HG02884 (cell line): ENCODE measurements around the gene SHANK3.
"Not testable (repeated sequence)": the region's sequence is repeated elsewhere in the genome, so short reads cannot be mapped to it uniquely, and the experiment has no call there.

Source experiments
- ATAC-seq: cut with Tn5 transposase; IDR thresholded peaks from one replicate; pipeline ENCODE4 v1.9.1; 2021; ENCODE audit warnings: mild to moderate bottlenecking, moderate library complexity; ENCODE audit not compliant: unreplicated experiment

SHANK3 gene

DNA sequence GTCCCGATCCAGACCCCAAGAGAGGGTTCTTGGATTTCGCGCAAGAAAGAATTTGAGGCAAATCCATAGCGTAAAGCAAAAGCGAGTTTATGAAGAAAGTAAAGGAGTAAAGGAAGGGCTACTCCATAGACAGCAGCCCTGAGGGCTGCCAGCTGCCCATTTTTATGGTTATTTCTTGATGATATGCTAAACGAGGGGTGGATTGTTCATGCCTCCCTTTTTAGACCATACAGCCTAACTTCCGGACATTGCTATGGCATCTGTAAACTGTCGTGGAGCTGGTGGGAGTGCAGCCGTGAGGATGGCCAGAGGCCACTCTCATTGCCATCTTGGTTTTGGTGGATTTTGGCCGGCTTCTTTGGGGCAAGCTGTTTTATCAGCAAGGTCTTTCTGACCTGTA lies 19.4 kb upstream of the SHANK3 start:
- ATAC-seq: no peak

DNA sequence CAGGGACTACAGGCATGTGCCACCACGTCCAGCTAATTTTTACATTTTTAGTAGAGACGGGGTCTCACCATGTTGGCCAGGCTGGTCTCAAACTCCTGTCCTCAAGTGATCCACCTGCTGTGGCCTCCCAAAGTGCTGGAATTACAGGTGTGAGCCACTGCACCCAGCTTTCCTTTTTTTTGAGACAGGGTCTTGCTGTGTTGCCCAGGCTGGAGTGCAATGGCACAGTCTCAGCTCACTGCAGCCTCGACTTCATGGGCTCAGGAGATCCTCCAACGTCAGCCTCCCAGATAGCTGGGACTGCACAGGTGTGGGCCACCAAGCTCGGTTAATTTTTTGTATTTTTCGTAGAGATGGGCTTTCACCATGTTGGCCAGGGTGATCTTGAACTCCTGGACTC lies 18.0 kb upstream of the SHANK3 start:
- not testable (repeated sequence) for ATAC-seq

DNA sequence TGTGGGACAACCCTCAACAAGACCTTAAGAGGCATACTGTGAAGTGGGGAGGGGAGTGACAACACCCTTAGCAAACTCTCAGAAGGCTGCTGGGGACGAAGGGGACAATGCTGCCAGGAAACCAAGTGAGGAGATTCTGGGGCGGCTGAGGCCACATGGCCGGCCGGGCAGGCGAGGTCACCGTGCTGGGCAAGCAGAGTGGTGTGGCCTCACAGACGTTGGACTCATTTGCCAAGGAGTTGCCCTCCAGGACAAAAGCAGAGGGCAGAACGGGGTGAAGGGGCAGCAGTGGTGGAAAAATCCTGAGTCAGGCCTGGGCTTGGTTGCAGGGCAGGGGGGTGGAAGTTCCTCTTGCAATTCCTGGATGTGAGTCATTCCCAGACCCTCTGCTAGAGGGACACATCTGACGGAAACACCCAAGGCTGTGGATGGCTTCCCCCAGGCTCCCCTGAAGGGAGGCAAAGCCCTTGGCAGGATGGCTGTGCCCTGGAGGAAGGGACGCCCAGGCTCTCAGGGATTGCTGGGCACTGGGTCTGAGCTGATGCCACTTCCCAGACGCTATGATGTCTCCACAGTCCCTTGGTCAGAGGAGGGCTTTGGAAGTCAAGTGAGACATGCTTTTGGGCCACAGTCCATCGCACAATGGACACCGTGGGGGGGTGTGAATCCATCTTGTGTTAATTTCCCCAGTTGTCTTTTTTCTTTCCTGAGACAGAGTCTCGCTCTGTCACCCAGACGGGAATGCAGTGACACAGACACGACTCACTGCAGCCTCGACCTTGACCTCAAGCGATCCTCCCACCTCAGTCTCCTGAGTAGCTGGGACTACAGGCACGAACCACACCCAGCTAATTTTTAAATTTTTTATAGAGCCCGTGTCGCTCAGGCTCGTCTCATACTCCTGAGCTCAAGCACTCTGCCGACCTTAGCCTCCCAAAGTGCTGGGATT lies 16.2 kb upstream of the SHANK3 start:
- ATAC-seq: no peak

DNA sequence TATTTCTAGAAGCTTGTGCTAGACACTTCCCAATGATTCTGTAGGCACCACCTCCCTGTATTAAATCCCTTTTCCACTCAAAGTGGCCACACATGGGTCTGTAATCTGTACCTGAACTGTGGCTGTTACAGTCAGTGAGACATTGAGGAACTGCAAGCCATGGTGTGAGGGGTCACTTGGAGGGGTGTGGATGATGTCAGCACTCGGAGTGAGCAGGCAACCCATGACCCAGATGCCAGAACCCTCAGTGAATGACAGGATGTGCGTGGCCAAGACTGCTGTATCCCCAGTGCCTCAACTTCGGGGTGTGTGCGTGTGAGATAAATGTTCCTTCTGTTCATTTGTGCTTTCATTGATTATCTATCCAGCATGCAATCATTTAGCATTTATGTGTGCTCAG lies 14.7 kb upstream of the SHANK3 start:
- no peak for ATAC-seq

DNA sequence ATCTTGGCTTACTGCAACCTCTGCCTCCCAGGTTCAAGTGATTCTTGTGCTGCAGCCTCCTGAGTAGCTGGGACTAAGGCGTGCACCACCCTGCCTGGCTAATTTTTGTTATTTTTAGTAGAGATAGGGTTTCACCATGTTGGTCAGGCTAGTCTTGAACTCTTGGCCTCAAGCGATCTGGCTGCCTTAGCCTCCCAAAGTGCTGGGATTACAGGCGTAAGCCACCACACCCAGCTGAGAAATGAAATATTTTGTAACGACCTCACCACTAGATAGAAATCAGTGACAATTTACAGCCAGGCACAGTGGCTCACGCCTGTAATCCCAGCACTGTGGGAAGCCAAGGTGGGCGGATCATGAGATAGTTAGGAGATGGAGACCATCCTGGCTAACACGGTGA lies 12.9 kb upstream of the SHANK3 start:
- ATAC-seq: not testable (repeated sequence)

DNA sequence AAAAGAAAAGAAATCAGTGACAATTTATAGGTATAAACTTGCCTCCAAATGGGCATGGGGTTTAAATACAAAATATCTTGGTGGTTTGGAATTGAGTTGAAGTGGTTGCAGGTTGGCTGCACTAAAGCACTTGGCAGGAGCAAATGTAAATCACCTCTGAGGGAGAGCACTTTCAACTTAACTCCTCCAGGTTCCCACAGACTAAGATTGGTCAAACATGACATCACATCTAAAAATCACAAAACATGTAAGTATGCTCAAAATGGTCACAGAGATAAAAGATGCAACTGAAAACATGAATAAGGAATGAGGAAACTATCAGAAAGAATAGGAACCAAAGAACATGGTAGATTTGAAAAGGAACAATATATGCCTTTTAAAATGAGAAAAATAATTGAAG lies 12.3 kb upstream of the SHANK3 start:
- no peak for ATAC-seq

DNA sequence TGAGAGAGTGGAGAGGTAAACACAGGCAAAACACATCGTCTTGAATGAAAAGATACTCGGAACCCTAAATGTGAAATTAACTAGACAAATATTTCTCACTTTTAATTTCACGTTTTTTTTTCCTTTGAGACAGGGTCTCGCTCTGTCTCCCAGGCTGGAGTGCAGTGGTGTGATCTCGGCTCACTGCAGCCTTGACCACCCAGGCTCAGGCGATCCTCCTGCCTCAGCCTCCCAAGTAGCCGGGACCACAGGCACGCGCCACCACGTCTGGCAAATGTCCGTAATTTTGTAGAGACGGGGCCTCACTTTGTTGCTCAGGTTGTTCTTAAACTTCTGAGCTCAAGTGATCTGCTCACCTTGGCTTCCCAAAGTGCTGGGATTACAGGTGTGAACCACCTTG lies 7.4 kb upstream of the SHANK3 start:
- ATAC-seq: no peak

DNA sequence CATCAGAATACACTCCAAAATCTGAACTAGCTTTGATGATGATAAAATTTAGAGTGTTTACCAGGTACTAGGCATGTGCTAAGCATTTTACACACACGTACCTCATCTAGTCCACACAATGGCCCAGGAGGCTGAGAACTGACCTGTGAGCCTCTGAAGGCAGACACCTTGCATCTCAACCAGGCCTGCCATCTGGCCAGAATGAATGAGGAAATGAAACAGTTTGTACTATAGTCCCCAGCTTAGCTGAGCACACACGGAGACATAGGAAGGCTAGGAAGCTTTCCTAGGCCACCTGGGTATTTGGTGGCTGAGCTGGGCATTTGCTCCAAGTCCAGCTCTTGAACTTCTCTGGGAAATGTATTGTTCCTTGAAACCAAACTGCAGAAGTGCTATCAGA lies 6.9 kb upstream of the SHANK3 start:
- ATAC-seq: no peak

DNA sequence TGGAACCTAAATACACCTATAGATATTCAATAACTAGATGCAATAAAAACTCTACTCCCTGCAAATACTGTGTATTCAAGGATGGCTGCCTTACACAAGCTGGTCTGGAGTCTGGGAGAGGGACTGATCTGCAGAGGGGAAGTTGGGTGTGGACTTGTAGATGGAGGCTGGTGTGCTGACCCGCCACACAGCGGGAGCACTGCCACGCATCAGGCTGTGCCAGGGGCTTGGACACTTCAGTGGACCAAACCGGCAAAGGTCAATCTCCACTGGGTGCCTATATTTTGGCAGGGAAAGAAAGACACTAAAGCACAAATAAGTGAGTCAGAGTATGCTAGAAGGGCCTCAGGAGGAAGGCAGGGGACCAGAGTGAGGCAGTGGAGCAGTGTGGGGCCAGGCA lies 2.1 kb upstream of the SHANK3 start:
- ATAC-seq: no peak

DNA sequence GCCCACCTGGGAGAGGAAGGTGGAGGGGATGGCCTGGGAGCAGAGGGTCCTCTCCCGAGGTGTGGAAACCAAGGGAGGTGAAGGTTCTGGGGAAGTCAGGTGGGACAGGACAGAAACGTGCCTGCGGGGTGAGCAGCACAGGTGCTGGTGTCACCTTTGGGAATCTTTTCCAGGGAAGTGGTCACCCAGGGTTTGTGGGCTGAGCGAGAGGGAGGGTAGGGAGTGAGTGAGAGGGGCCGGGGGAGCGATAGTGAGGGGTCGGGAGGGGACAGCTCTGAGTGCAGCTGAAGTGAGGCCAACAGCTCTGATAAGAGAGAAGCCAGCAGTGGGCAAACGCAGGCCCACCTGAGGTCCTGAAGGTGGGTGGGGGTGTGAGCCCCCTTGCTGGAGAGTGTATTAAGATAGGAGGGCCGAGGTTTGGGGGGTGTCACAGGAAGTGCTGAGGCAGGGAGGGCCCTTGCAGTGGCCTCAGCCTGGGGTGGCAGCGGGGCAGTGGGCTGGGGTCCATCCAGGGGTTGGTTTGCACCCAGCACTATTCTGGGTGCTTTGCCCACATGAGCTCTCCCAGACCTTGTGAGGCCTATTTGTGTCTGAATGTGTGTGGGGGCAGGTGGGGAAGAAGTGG lies 1.6 kb upstream of the SHANK3 start:
- ATAC-seq: no peak

DNA sequence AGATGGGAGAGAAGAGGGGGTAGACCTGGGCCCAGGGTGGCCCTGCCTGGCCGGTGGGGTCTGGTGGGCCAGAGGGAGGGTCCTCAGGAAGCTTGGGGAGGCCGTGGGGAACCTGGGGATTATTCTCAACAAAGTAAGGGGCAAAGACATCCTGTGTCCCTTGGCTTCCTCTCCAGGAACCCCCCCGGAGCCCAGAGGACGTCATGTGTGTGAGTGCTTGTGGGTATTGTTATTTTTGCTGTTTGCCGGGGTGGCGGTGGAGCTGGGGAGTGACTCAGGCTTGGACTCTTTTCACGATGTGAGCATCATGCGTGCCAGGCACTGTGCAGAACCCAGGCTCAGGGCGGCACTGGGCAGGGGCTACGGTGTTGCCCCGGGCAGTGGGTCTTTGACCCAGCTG lies 982 bp upstream of the SHANK3 start:
- ATAC-seq: no peak

DNA sequence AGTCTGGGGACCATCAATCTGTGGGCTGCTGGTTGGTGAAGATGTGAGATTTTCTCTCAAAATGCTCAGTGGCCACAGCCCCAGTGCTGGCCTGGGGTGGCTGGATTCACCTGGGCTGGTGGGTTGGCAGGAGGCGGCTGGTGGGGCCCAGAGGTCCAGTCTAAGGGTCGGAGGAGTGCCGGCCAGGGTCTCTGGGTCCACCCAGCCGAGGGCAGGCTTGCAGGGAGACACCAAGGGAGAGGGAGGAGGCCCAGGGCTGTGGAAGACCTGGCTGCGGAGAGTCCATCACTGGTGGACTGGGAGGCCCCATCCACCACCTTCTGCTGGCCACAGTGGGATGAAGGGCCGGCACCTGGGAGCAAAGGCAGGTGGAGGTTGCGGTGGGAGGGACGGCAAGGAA lies 582 bp upstream of the SHANK3 start:
- no peak for ATAC-seq

DNA sequence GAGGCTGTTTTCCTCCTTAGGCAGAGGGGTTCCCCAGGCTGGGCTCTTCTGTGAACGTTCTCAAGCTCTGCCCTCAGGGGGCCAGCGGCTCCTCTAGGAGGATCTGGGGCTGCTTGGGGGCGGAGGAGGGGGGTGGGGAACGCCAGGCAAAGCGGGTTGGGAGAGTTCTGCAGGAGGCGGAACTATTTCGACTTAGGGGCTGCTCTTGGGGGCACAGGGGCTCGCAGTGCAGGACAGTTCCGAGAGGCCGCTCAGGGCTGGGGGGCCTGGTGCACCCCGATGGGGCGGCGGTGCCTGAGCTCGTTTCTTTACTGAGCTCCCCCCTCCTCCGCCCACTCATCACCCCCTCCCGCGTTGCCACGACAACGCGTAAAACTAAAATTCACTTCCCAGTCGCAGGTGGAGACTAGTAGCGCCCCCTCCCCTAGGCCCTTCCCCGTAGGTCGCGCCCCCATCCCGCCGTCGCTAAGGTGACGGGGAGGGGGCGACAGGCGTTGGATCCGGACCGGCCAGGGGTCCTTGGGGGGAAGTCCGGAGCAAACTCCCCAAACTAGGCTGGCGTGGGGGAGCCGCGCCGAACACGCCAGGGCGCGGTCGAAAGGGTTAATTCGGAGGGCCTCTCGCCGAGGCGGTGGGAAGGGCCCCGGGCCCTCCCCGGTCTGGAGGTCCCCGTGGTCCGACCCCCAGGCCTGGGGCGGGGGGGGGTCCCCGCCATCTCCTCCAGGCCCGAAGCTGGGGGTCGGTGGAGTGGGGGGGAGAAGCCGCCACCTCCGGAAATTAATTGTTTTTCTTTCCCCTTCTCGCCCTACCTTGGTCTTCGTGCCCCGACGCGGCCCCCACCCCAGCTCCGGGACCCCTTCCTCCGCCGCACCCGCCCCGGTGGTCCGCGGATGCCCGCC lies 857 bp downstream of the SHANK3 start:
- ATAC-seq: no peak

DNA sequence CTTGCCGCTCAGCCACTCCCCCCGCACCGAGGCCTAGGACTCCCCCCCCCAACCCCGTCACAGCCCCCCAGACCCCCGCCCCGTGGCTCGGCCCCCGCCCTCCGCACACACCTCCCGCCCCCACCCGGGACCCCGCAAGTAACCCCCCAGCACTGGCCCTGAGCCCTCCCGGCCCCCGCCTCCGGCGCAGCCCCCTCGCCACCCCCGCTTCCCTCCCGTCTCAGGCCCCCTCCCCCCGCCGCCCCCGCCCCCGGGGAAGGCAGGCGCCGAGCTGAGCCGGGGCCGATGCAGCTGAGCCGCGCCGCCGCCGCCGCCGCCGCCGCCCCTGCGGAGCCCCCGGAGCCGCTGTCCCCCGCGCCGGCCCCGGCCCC lies 1.5 kb downstream of the SHANK3 start:
- no peak for ATAC-seq

DNA sequence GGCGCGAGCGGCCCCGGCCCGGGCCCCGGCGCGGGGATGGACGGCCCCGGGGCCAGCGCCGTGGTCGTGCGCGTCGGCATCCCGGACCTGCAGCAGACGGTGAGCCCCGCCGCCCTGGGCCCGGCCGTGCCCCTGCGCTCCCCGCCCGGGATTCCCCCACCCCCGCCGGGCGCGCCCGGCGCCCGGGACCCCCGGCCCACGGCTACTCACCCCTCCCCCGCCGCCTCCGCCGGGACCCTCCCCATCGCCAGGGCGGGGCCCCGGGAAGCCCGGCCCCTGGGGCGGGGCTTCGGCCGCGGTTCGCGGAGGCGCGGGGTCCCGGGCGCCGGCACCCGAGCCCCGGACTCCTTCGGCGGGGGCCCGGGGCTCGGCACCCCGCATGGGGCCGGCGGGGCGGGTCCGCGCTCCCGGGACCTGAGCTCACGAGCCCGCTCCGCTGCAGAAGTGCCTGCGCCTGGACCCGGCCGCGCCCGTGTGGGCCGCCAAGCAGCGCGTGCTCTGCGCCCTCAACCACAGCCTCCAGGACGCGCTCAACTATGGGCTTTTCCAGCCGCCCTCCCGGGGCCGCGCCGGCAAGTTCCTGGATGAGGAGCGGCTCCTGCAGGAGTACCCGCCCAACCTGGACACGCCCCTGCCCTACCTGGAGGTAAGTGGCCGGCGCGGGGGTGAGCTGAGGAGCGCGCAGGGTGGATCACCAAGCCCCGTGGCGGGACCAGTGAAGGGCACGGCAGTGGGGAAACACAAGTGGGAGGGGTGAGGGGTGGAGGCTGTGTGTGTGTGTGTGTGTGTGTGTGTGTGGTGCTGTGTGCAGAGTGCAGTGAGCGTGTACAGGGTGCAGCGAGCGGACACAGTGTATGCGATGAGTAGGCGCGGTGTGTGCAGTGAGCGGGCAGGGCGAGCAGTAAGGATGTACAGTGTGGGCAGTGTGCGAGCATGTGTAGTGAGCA lies 2.3 kb downstream of the SHANK3 start:
- ATAC-seq: no peak

DNA sequence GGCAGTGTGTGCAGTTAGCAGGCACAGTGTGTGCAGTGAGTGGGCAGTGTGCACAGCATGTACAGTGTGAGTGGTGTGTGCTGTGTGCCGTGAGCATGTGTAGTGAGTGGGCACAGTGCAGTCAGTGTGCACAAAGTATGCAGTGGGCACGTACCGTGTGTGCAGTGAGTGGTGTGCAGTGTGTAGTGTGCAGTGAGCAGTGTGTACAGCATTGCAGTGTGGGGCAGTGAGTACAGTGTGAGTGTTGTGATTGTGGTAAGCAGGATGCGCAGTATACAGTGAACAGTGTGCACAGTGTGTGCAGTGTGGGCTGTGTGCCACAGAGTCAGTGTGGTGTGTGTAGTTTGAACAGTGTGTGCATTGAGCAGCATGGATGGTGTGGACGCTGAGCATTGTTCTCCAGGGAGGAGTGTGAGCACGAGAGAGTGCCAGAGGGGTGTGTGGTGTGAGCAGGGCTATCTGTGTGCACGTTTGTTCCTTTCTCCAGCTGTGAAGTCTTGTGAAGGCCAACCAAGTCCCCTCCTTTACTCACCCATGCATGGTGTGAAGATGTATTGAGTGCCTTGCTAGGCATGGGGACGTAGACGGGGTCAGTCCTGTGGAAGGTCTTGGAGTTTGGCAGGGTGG lies 3.0 kb downstream of the SHANK3 start:
- ATAC-seq: no peak

DNA sequence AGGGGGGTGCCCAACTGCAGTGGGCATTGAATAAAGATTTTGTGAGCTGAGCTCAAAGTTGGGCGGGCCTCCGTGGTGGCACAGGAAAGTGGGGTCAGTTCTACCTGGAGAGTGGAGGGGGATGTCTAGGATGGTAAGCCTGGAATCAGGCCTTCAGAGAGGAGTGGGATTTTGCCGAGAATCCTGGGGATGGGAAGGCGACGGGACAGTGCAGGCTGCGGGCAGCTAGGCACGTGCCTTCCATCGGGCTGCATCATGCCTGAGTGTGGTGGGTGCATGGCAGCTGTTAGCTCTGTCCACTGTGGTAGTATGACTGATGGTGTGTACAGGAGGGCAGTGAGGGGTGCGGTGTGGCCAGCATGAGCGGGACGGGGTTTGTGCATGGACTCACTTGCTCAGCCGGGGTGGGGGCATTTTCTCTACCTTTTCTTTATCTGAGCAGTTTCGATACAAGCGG lies 3.6 kb downstream of the SHANK3 start:
- no peak for ATAC-seq

DNA sequence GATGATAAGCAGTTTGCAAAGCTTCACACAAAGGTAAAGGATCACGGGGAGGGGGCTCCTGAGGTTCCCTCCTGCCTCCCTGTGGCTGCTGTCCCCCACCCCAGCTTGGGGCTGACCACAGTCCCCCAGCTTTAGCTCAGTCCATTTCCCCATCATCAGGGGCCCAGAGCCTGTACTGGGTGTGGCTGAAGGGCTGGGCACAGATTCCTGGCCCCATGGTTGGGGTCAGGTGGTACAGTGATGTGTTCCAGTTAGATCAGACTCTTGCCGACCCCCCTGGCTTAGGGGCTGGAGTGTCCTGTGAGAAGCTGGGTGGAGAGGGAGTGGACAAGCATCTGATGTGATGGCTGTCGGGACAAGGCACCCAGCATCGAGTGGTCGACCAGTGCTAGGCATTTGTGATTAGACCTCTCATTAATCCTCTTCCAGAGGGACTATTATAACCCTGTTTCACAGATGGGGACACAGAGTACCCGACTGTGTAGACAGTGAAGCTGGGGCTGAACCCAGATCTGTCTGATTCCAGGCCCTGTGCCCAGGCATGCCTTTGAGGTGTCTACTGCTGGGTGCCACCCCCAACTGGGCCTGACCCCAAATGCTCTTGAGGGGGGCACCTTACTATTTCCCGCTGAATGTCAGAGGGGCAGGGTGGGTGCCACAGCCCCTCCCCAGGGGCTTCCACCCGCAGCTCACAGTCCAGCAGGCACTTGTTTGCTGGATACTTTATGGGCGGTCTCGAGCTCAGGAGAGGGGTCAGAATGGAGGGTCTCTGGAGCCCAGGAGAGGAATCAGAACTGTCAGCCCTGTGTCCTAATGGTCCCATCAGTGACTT lies 4.3 kb downstream of the SHANK3 start:
- ATAC-seq: no peak
